Fibroblast of lung (primary cell): Measurements from ENCODE around the gene B3GALT5.

Experiments
- EZH2 ChIP-seq: IDR thresholded peaks from 2 replicates; pipeline ENCODE4 v1.5.1; 2012; ENCODE audit warnings: low read length, control low read depth, mild to moderate bottlenecking; ENCODE audit errors: missing control alignments
- TF ChIP-seq, protein P1 (sequence below), 2 donors: IDR thresholded peaks in 1 of 2; conservative IDR thresholded peaks in 1 of 2; 1 replicate in 1 of 2; 2 replicates in 1 of 2; pipeline ENCODE4 v1.5.1; 2011 to 2012; ENCODE audit warnings: low read length in 2 of 2, control low read depth in 1 of 2, inconsistent platforms in 1 of 2, low read depth in 1 of 2, mild to moderate bottlenecking in 1 of 2

DNA sequence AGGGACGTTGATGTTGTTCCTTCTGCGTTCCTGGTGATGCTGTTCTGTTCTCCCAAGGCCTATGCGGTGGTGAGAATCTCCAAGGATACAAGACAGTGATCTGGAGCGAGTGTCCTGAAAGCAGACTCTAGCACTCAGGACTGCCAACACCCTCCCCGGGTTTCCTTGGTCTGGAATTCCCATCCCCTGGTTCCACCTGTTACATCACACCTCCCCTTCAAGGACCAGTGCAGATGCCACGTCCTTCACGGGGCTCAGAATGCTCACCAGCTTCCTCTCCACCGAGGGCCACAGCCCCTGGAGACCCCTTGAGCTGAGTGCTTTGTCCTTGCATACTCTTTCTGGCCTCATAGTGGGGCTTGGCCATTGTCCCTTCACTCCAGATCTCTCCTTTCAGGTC lies 43.5 kb downstream of the B3GALT5 start:
- TF ChIP-seq, protein P1, sequence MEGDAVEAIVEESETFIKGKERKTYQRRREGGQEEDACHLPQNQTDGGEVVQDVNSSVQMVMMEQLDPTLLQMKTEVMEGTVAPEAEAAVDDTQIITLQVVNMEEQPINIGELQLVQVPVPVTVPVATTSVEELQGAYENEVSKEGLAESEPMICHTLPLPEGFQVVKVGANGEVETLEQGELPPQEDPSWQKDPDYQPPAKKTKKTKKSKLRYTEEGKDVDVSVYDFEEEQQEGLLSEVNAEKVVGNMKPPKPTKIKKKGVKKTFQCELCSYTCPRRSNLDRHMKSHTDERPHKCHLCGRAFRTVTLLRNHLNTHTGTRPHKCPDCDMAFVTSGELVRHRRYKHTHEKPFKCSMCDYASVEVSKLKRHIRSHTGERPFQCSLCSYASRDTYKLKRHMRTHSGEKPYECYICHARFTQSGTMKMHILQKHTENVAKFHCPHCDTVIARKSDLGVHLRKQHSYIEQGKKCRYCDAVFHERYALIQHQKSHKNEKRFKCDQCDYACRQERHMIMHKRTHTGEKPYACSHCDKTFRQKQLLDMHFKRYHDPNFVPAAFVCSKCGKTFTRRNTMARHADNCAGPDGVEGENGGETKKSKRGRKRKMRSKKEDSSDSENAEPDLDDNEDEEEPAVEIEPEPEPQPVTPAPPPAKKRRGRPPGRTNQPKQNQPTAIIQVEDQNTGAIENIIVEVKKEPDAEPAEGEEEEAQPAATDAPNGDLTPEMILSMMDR (conservative IDR thresholded peaks at IDR 0.05 in 1 of 2, IDR thresholded peaks at IDR 0.05 in 1 of 2; ENCODE audit: low read depth in 1 of 2, low read length in 2 of 2): no peak
- no peak for TF ChIP-seq EZH2
